Pancreas (tissue), 10 donors: ENCODE measurements around the gene RBBP5. TPM values are rescaled to one million over a fixed set of nuclear protein-coding genes. Genes with fewer than 3 reads are reported as not detected.
A peak's percentile ranks its signal among the peaks of the same experiment; 100 is the strongest.

Experiments
- ATAC-seq, 4 donors: fragments of 200-7000 bp; cut with Tn5 transposase; one replicate each; pipeline versions ENCODE4 v1.8.0 to v1.9.1; 2020; ENCODE audit warnings: mild to moderate bottlenecking in 4 of 4, moderate library complexity in 4 of 4
- DNase-seq, 6 donors: peaks; one replicate each; pipeline ENCODE4 v3.0.0-alpha.2; 2020
- FAIRE-seq: peaks from 2 replicates; lab custom pipeline; 2012; peaks lifted over from hg19 to GRCh38; lab: Jason Lieb, UNC
- H3K27ac ChIP-seq, 4 donors: fragments of 200-600 bp; sonication (generic); 1 replicate in 3 of 4; 2 replicates in 1 of 4; pipeline versions ENCODE4 v1.5.0 to v1.8.0; 2020
- H3K27me3 ChIP-seq, 4 donors: fragments of 200-600 bp; one replicate each; pipeline ENCODE4 v1.8.0; 2021
- H3K36me3 ChIP-seq, 3 donors: fragments of 200-600 bp; sonication (generic) in 1 of 3; one replicate each; pipeline versions ENCODE4 v1.5.0 to v1.8.0; 2020 to 2021
- H3K4me1 ChIP-seq, 3 donors: fragments of 200-600 bp; one replicate each; pipeline ENCODE4 v1.8.0; 2021
- H3K4me3 ChIP-seq, 4 donors: fragments of 200-600 bp; sonication (generic) in 2 of 4; one replicate each; pipeline versions ENCODE4 v1.5.0 to v1.8.0; 2020 to 2021
- H3K9me3 ChIP-seq, 4 donors: fragments of 200-600 bp; one replicate each; pipeline ENCODE4 v1.8.0; 2021
- CTCF ChIP-seq, 4 donors: fragments of 200-600 bp; sonication (generic) in 3 of 4; IDR thresholded peaks; one replicate each; pipeline versions ENCODE4 v1.5.0 to v1.8.0; 2021; ENCODE audit warnings: antibody characterized with exemption in 4 of 4
- WGBS, 2 donors: extraction: QIAGEN DNeasy Blood & Tissue Kit; methylation state at CpG; one replicate each; pipeline ENCODE4 v1.1.7; 2013; 5-methylcytosine and 5-hydroxymethylcytosine counted together
- intact Hi-C, 3 donors: fragments of 100-400 bp; cut with DNase I; formaldehyde crosslinking; loops; one replicate each; pipeline versions ENCODE4 v1.11.1 to v1.14.2; 2022
- polyA plus RNA-seq, 2 donors: library from polyadenylated mRNA; stranded (reverse); fragments of 200-250 nt; gene quantifications; one replicate each; pipeline ENCODE4 v1.2.3, GENCODE V29; 2013
- total RNA-seq, 6 donors: library from RNA; stranded (reverse); fragmentation: NEBNext Ultra II Directional in 4 of 6; extraction: Animal tissue kit (Norgen Biotek cat#: 25700) in 4 of 6; gene quantifications; one replicate each; pipeline versions ENCODE4 v1.2.1 to v1.2.4, GENCODE V29; 2021 to 2023
- donor health status: healthy with polysubstance abuse.
- donor health status: DM: no; HTN: no; CAD: no; lungs with moderate emphysema.
- donor health status: DM: no; HTN: no; CAD: no.
- donor health status: control.
- donor health status: control.
- donor health status: Bipolar disorder and iron deficiency.
- donor health status: DM: yes; HTN: yes; CAD: no.
- donor health status: DM: no; HTN: no; CAD: no.
- donor health status: DM: no; HTN: no; CAD: no.
- donor health status: DM: yes; HTN: yes; CAD: no.

RBBP5 gene
- total and polyA plus RNA-seq, 8 donors = 3.0 to 10.9 (median 7.7) TPM

GRCh38 chr1:205060746-205061145 is 61.0 kb downstream of the RBBP5 start:
- Histone ChIP-seq H3K9me3 (no peaks in the 10 kb centered on the region), H3K4me1 (no peaks in the 10 kb centered on the region), H3K36me3 (no peaks in the 10 kb centered on the region), H3K27ac (no peak overlapping the region), H3K27me3 (no peaks in the 10 kb centered on the region), H3K4me3 (no peak overlapping the region)
- intact Hi-C loops = loop anchor here in 1 of 3 donors (5.0 kb wide), 1 partner anchor 68 kb away; no protein-coding TSS in a partner anchor
- no peak for TF ChIP-seq CTCF (IDR thresholded peaks at IDR 0.05)
- WGBS, 2 donors = 80 to 85% methylated on average over 10 of the region's 10 CpGs
- DNase-seq (no peak), ATAC-seq (no peak), FAIRE-seq (no peak)

- 79 to 81% methylated on average over 6 of the region's 6 CpGs for WGBS, 2 donors
- FAIRE-seq (no peak), DNase-seq (peak in 1 of 6 donors; percentile 23), ATAC-seq (no peak)
- Histone ChIP-seq H3K4me3 (no peak overlapping the region), H3K27me3 (no peaks in the 10 kb centered on the region), H3K9me3 (no peaks in the 10 kb centered on the region), H3K27ac (no peak overlapping the region), H3K4me1 (no peaks in the 10 kb centered on the region), H3K36me3 (no peaks in the 10 kb centered on the region)
- TF ChIP-seq CTCF (IDR thresholded peaks at IDR 0.05) = no peak
- intact Hi-C loops = loop anchor here in 2 of 3 donors (5.0 kb wide), 2 partner anchors 67 to 77 kb away; no protein-coding TSS in a partner anchor
Measured at GRCh38 chr1:205059660-205060059, 62.1 kb downstream of the RBBP5 start.

GRCh38 chr1:205058853-205059252 is 62.9 kb downstream of the RBBP5 start:
- no peak overlapping the region for H3K27ac ChIP-seq
- FAIRE-seq (no peak), DNase-seq (peak in 1 of 6 donors; percentile 33), ATAC-seq (no peak)
- intact Hi-C loops = loop anchor here in 2 of 3 donors (5.0 kb wide), 2 partner anchors 67 to 77 kb away; no protein-coding TSS in a partner anchor
- no peak for TF ChIP-seq CTCF (IDR thresholded peaks at IDR 0.05)
- 85 to 93% methylated on average over 12 of the region's 12 CpGs for WGBS, 2 donors
- H3K36me3 ChIP-seq = no peaks in the 10 kb centered on the region
- no peaks in the 10 kb centered on the region for H3K4me1 ChIP-seq
- no peaks in the 10 kb centered on the region for H3K9me3 ChIP-seq
- H3K27me3 ChIP-seq = no peaks in the 10 kb centered on the region
- H3K4me3 ChIP-seq = no peak overlapping the region

- no peak overlapping the region for H3K27ac ChIP-seq
- H3K4me1 ChIP-seq = no peaks in the 10 kb centered on the region
- H3K4me3 ChIP-seq = no peak overlapping the region
- no peak for TF ChIP-seq CTCF (IDR thresholded peaks at IDR 0.05)
- WGBS, 2 donors = 80 to 87% methylated on average over 19 of the region's 19 CpGs
- no peaks in the 10 kb centered on the region for H3K36me3 ChIP-seq
- H3K27me3 ChIP-seq = no peaks in the 10 kb centered on the region
- H3K9me3 ChIP-seq = no peaks in the 10 kb centered on the region
- intact Hi-C loops = loop anchor here in 2 of 3 donors (5.0 kb wide), 2 partner anchors 66 to 76 kb away; no protein-coding TSS in a partner anchor
- no peak for ATAC-seq
- FAIRE-seq = no peak
- DNase-seq = peak in 1 of 6 donors; percentile 56
Measured at GRCh38 chr1:205057808-205058575, 63.8 kb downstream of the RBBP5 start.
